ENCODE data around the gene SH2D3A.

SH2D3A gene

DNA sequence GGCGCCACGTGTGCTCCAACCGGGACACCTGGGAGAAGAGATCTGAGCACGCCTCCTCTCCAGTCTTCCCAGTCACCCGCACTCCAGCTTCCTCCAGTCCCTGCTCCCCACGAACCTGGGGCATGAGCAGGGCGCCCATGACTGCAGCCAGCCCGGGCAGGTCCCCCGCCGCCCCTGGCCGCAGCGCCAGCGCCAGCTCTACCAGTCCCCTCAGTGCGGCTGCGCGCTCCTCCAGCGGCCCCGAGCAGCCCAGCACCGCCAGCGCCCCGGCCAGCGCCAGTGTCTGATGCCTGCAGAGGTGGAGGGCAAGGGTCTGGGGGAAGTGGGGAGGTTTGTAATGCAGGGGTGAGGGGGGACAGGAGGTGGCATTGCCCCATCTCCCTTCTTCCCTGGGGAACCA lies 13.1 kb downstream of the SH2D3A start:
- Histone ChIP-seq H3K27me3 (ENCODE audit: insufficient read depth, low read length, poor library complexity, severe bottlenecking) (no peaks in the 10 kb centered on the region), H3K36me3 (ENCODE audit: insufficient read depth, low read length) (no peaks in the 10 kb centered on the region), H3K9me2 (replicated peaks; ENCODE audit: low read depth, low read length) (no peaks in the 10 kb centered on the region), H3K4me2 (ENCODE audit: low read depth, low read length, poor library complexity, severe bottlenecking) (no peak overlapping the region), H3K9me3 (ENCODE audit: insufficient read depth, low read depth, low read length) (no peaks in the 10 kb centered on the region), H3F3A (ENCODE audit: low read depth) (no peaks in the 10 kb centered on the region), H3K79me2 (ENCODE audit: insufficient read depth, low read length) (no peaks in the 10 kb centered on the region), H3K9ac (ENCODE audit: low read depth, low read length, poor library complexity, severe bottlenecking) (no peak overlapping the region), H2AFZ (ENCODE audit: low read length) (no peak overlapping the region), H4K20me1 (ENCODE audit: insufficient read depth, low read length, poor library complexity, severe bottlenecking) (no peaks in the 10 kb centered on the region), H3K4me1 (ENCODE audit: insufficient read depth, low read length, poor library complexity, severe bottlenecking) (no peaks in the 10 kb centered on the region), H3K4me3 (ENCODE audit: low read length, poor library complexity, severe bottlenecking) (no peak overlapping the region)
- TF ChIP-seq, protein P1, sequence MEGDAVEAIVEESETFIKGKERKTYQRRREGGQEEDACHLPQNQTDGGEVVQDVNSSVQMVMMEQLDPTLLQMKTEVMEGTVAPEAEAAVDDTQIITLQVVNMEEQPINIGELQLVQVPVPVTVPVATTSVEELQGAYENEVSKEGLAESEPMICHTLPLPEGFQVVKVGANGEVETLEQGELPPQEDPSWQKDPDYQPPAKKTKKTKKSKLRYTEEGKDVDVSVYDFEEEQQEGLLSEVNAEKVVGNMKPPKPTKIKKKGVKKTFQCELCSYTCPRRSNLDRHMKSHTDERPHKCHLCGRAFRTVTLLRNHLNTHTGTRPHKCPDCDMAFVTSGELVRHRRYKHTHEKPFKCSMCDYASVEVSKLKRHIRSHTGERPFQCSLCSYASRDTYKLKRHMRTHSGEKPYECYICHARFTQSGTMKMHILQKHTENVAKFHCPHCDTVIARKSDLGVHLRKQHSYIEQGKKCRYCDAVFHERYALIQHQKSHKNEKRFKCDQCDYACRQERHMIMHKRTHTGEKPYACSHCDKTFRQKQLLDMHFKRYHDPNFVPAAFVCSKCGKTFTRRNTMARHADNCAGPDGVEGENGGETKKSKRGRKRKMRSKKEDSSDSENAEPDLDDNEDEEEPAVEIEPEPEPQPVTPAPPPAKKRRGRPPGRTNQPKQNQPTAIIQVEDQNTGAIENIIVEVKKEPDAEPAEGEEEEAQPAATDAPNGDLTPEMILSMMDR (conservative IDR thresholded peaks at IDR 0.05; ENCODE audit: low read length): no peak
- no peak for TF ChIP-seq EZH2phosphoT487 (IDR thresholded peaks at IDR 0.05; ENCODE audit: borderline replicate concordance)

- H3K9ac ChIP-seq (ENCODE audit: low read depth, low read length, poor library complexity, severe bottlenecking): no peak overlapping the region
- no peaks in the 10 kb centered on the region for H3K9me2 ChIP-seq (replicated peaks; ENCODE audit: low read depth, low read length)
- H3K9me3 ChIP-seq (ENCODE audit: insufficient read depth, low read depth, low read length): no peaks in the 10 kb centered on the region
- no peak overlapping the region for H2AFZ ChIP-seq (ENCODE audit: low read length)
- no peak overlapping the region for H3K4me2 ChIP-seq (ENCODE audit: low read depth, low read length, poor library complexity, severe bottlenecking)
- H3K4me3 ChIP-seq (ENCODE audit: low read length, poor library complexity, severe bottlenecking): no peak overlapping the region
- TF ChIP-seq, protein P1 (conservative IDR thresholded peaks at IDR 0.05; ENCODE audit: low read length): no peak
- no peak for TF ChIP-seq EZH2phosphoT487 (IDR thresholded peaks at IDR 0.05; ENCODE audit: borderline replicate concordance)
- H3F3A ChIP-seq (ENCODE audit: low read depth): no peaks in the 10 kb centered on the region
- no peaks in the 10 kb centered on the region for H3K79me2 ChIP-seq (ENCODE audit: insufficient read depth, low read length)
- H4K20me1 ChIP-seq (ENCODE audit: insufficient read depth, low read length, poor library complexity, severe bottlenecking): no peaks in the 10 kb centered on the region
- no peaks in the 10 kb centered on the region for H3K36me3 ChIP-seq (ENCODE audit: insufficient read depth, low read length)
- no peaks in the 10 kb centered on the region for H3K27me3 ChIP-seq (ENCODE audit: insufficient read depth, low read length, poor library complexity, severe bottlenecking)
- no peaks in the 10 kb centered on the region for H3K4me1 ChIP-seq (ENCODE audit: insufficient read depth, low read length, poor library complexity, severe bottlenecking)
Measured at GRCh38 chr19:6753178-6754031, 13.8 kb downstream of the SH2D3A start.

GRCh38 chr19:6752256-6753177 lies 14.7 kb downstream of the SH2D3A start:
- H3K9me2 ChIP-seq (replicated peaks; ENCODE audit: low read depth, low read length): no peaks in the 10 kb centered on the region
- no peak overlapping the region for H3K4me3 ChIP-seq (ENCODE audit: low read length, poor library complexity, severe bottlenecking)
- no peaks in the 10 kb centered on the region for H3K9me3 ChIP-seq (ENCODE audit: insufficient read depth, low read depth, low read length)
- no peaks in the 10 kb centered on the region for H3K4me1 ChIP-seq (ENCODE audit: insufficient read depth, low read length, poor library complexity, severe bottlenecking)
- H3K79me2 ChIP-seq (ENCODE audit: insufficient read depth, low read length): no peaks in the 10 kb centered on the region
- no peaks in the 10 kb centered on the region for H4K20me1 ChIP-seq (ENCODE audit: insufficient read depth, low read length, poor library complexity, severe bottlenecking)
- no peaks in the 10 kb centered on the region for H3K36me3 ChIP-seq (ENCODE audit: insufficient read depth, low read length)
- H2AFZ ChIP-seq (ENCODE audit: low read length): no peak overlapping the region
- H3F3A ChIP-seq (ENCODE audit: low read depth): no peaks in the 10 kb centered on the region
- TF ChIP-seq, protein P1 (conservative IDR thresholded peaks at IDR 0.05; ENCODE audit: low read length): no peak
- H3K4me2 ChIP-seq (ENCODE audit: low read depth, low read length, poor library complexity, severe bottlenecking): no peak overlapping the region
- no peaks in the 10 kb centered on the region for H3K27me3 ChIP-seq (ENCODE audit: insufficient read depth, low read length, poor library complexity, severe bottlenecking)
- no peak overlapping the region for H3K9ac ChIP-seq (ENCODE audit: low read depth, low read length, poor library complexity, severe bottlenecking)
